HuH-7 (cell line): Measurements from ENCODE around the gene PLA1A.
"Not testable (repeated sequence)": the region's sequence is repeated elsewhere in the genome, so short reads cannot be mapped to it uniquely, and the experiment has no call there.

ENCODE experiments used
- DNase-seq: peaks from one replicate; pipeline ENCODE4 v3.0.0; 2011; ENCODE audit warnings: low spot score

Gene PLA1A, protein sequence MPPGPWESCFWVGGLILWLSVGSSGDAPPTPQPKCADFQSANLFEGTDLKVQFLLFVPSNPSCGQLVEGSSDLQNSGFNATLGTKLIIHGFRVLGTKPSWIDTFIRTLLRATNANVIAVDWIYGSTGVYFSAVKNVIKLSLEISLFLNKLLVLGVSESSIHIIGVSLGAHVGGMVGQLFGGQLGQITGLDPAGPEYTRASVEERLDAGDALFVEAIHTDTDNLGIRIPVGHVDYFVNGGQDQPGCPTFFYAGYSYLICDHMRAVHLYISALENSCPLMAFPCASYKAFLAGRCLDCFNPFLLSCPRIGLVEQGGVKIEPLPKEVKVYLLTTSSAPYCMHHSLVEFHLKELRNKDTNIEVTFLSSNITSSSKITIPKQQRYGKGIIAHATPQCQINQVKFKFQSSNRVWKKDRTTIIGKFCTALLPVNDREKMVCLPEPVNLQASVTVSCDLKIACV

DNA sequence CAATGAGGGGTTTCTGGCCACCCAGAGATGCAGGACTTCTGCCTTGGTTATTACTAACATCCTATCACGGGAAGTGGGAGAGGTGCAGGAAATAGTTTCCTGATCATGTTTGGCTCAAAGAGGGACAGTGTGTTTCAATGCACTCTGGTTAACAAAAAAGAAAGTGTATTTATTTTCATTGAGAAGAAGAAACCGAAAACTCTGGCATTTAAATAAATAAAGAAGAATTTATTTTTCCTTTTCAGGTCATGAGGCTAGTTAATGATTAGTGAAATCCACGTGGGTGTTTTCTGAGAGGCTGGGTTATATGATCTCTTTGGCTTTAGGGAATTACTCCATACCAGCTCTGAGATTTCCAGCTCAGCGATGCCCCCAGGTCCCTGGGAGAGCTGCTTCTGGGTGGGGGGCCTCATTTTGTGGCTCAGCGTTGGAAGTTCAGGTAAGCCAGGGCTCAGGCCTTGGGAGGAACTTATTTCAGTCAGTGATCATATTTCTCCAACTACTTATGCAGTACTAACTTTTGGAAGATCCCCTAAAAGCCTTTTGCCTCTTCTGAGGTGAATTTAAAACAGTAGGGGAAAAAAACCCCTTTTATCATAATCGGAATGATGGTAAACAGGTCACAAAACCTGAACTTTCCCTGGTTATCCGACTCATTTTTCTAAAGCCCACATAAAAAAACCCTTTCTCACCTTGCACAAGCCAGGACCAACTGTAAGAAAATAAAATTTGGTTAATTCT lies at the start of gene PLA1A:
PLA1A (plus strand) TSS at position 338 of the 741 bp plus-strand sequence; CDS start at position 367, 29 bp downstream.
- peak; percentile 76 for DNase-seq

DNA sequence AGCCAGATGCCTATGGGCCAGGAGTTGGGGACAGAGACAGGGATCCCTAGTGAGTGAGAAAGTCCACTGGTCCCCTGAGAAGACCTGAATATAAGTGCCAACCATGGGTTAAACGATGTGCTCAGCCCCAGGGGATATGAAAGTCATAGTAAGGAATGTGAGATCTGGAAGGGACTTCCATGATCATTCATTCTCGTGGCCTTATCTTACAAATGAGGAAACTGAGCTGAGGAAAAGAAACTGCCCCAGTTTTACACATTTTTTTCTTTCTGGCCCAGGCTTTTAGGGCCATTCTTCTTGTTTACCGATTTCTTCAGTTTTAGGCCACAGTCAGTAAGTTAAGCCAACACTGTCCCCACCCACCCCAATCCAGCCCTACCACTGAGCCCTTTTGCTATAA lies 49.3 kb upstream of the PLA1A start:
- no peak for DNase-seq

DNA sequence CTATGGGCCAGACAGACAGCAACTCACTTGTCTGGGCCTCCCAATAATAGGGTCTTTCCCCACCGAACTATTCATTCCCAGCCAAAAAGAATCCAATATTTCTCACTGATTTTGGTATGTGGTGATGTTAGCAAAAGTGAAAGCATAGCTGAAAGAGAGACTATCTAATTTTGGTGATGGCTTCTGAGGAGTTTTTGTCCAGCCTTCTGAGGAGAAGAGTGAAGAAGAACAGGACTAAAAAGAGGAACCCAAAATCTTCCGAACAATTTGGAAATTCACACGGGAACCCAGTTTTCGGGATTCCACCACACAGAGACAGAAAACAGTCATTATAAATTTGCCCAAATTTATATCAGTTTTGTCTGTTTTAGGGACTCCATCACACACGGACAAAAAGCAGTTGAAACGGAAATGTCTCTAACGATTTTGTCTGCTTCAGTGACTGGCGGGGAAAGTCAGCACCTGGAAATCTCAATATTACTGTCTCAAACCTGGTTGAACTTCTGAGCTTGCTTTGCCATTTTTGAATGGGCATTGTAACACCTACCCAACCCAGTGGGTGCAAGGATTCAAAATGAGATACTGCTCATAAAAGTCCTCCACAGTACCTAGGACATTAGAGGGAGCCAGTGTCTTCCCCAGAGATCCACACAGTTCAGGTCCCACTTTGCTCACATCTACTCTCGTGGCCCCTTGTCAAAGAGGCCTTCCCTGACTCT lies 47.3 kb upstream of the PLA1A start:
- no peak for DNase-seq

DNA sequence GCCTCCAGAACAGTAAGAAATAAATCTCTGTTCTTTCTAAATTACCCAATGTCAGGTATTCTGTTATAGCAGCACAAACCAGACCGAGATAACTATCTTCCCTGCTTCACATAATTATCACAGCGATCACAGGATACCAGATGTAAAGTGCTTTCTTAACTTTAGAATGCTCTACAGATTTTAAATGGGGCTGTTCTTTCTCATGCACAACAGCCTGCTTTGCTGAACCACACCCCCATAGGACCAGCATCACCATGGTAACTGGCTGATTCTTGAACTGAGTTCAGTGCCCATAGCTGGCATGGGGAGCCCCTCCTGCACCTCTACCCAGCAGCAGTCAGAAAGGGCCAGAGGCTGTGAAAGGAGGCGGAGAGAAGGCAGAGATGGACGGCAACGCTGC lies 46.1 kb upstream of the PLA1A start:
- no peak for DNase-seq

DNA sequence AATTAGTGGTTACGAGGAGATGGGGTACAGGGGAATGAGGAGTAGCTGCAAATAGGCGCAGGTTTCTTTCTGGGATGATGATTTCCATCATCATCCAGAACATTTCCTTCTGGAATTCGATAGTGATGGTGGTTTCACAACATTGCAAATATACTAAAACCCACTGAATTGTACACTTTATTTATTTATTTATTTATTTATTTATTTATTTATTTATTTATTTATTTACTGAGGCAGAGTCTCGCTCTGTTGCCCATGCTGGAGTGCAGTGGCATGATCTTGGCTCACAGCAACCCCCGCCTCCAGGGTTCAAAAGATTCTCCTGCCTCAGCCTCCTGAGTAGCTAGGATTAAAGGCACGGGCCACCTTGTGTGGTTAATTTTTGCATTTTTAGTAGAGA lies 44.8 kb upstream of the PLA1A start:
- DNase-seq, result not testable (repeated sequence)

DNA sequence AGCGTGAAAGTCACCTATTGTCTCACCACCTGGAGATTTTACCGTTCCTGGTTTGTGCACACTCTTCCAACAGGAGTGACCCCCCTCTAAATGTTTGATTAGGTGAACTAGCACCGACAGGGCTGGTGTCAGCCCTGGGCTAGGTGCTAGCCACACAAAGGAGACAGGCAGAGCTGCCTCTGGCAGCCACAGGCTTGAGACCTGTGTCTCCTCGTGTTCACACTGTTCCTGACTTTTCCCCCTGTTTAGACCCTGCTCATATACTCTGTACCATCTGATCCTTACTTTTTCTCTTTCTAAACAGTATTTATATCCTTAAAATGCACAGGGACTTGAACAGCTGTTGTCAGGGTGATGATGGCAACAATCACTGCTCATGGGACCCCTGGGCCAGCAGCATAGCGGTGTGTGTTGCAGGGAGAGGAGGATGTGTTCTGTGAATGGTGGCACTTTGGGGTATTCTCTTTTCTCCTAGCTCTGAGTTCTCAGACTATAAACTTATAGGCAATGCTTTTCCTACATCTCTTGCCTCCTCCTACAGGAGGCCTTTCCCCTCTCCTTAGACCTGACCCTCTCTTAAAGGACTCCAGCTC lies 43.8 kb upstream of the PLA1A start:
- no peak for DNase-seq

DNA sequence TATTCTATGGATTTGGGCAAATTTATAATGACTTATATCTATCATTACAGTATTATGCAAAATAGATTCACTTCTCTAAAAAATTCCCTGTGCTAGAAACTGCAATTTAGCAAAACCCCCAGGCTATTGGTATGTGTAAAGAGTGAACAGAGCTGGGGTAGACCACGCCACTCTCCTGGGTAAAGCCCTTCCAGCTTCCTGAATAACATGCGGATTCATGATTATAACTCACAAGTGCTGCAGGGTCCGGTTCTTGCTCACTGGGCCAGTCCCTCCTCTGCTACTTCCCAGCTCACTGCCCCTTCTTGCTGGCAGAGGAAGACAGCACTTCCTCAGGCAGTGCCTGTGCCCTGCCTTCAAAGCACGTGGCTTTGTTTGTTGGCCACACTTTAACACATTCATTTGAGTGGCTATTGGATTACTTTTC lies 42.4 kb upstream of the PLA1A start:
- no peak for DNase-seq

DNA sequence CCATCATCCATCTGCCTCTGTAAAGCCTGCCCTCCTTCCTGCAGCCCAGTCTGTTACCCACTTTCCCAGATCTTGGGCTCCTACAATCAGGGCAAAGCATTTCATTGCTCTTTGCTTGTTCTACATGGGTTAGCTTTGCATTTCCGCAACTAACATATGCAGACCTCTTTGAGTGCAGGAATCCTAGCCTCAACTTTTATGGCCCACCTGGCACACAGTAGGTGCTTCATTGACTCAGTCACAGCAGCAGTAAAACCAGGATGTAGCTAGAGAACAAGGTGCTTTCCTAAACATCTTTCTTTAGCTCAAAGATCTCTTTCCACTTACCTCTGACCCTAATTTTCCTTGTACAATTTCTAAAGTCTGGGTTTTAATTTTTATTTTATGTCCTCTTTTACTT lies 41.8 kb upstream of the PLA1A start:
- no peak for DNase-seq

DNA sequence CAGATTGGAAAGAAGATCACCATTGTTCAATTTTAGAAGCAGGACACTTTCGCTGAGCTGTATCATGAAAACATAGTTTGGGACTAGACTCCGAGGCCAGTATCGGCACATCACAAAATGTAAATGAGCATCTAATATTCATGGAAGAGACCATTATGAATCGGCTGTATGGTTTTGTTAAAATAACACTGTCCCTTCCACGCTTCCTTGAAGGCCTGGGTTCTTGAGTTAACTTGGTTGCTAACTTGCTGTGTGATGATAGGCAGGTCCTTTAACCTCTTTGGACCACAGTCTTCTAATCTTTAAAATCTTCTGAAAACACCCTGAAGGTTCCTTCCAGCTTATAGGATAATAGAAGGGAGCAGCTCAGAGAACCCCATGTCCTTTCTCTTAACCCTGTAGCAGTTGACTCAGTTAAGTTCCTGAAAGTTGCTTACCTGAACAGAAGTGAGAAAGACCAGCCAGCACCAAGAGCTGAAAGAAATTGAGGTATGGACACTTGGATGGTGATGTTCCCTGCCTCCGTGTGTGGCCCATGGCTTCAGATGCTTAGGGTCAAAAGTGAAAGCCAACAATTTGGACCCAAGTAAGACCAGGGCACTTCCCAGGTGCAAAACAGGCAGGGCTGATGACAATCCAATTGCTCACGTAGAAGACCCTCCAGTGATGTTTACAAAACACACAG lies 40.4 kb upstream of the PLA1A start:
- no peak for DNase-seq

DNA sequence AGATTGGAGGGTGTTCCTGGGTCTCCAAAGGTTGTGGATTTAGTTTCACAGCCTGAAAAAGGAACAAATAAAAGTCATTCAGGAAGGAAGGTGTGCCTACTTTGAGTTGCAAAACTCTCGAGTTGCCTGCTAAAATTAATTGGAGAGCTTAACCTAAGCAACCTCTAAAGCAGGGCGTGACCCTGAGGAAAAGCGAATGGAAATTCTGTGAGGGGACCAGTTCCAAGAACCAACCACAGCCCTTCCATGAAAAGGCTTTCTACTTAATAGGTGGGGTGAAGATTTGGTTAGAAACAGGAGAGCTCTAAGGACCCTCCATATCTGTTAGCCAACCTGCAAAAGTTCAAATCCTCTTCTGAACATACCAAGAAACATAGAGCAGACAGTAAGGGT lies 39.8 kb upstream of the PLA1A start:
- DNase-seq, result no peak

DNA sequence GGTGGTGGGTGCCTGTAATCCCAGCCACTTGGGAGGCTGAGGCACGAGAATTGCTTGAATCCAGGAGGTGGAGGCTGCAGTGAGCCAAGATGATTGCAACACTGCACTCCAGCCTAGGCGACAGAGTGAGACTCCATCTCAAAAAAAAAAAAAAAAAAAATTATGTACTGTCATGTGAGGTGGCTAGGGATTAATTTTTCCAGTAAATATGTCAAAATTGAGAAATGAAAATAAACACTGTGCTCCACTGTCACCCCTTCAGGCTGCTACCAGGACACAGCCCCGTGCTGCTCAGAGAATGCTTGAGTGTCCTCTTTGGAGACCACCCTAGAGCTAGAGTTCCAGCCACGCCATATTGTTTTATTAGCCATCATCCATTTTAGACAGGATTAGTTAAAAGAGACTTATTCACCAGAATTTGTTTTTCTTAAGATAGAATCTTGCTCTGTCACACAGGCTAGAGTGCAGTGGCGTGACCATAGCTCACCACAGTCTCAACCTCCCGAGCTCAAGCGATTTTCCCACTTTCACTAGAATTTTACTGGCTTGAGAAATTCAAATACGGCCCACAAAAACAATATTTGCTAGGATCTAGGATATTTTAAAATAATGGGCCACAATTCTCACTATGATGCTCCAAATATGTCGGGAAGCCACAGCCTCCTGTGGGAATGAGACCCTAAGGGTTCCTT lies 38.9 kb upstream of the PLA1A start:
- no peak for DNase-seq

DNA sequence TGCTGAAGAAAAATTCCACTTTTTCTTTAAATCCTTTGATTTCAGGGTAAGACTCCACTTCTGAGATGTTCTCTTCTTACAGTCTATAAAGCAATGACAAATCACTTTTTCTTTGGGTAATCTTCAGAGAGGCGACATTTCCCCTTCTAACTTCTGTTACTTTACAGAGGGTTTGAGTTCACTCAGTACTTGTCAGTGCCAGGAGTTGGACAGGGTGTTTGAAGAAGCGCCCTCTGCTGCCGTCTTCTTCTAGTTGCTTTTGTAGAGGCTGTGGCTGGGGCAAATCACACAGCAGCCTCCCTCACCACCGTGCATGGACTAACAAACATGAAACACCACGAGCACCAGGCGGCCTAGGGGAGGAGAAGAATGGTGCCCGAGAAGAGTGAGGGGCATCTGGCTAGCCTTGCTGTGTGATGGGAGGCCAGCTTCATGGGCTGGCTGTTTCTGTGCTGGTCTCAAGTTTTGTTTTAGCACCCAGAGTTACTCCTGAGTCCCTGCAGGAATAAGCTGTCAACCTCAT lies 38.2 kb upstream of the PLA1A start, which contains the start of gene CD80:
CD80 (minus strand) TSS at position 174 of the 523 bp plus-strand sequence. CDS start 1,886 bp downstream, outside the sequence.
- DNase-seq, result peak; percentile 71

DNA sequence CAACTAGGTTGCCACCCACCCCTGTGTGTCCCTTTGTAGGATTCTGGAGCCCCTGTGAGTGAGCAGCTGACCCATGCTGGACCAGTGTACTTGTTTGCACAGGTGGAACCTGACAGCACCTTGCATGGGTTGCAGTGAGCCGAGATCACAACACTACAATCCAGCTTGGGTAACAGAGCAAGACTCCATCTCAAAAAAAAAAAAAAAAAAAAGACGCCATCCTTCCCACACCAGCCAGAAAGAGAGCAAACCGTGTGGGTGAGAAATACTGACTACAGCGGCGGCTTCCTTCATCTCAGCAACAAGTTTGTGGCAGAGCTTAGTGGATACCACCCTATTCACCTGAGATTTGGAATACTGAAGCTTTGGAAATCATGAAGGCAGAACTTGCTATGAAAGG lies 37.5 kb upstream of the PLA1A start:
- no peak for DNase-seq

DNA sequence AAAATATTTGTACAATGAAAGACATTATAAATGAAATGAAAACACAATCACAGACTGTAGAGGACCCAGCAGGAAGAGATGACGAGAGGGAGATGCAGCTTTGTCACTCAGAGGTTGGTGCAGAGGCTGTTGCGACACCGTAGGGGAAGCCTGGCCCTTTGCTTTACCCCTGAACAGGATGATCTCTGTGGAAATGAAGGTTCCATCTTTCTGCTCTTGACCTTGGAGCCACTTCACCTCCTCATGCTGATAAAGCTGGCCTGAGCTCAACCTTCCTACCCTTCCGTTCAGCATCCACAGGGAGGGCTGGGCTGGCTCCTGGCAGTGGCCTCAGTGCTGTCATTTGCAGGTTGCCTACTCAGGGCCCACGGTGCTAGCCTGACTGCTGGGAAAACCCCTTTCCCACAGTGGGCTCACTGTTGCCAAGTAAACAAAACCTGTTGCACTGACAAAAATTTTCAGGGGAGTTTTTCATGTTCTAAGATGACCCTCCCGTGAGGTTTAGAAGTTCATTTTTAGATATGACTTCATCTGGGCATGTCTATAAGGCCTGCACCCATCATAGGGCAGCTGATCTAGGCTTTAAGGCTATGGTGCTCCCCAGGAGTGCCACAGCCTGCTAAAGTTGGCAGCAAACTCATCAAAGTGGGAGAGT lies 35.3 kb upstream of the PLA1A start:
- DNase-seq, result peak; percentile 22

DNA sequence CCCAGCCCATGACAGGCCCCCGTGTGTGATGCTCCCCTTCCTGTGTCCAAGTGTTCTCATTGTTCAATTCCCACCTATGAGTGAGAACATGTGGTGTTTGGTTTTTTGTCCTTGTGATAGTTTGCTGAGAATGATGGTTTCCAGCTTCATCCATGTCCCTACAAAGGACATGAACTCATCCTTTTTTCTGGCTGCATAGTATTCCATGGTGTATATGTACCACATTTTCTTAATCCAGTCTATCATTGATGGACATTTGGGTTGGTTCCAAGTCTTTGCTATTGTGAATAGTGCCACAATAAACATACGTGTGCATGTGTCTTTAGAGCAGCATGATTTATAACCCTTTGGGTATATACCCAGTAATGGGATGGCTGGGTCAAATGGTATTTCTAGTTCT lies 34.4 kb upstream of the PLA1A start:
- not testable (repeated sequence) for DNase-seq

DNA sequence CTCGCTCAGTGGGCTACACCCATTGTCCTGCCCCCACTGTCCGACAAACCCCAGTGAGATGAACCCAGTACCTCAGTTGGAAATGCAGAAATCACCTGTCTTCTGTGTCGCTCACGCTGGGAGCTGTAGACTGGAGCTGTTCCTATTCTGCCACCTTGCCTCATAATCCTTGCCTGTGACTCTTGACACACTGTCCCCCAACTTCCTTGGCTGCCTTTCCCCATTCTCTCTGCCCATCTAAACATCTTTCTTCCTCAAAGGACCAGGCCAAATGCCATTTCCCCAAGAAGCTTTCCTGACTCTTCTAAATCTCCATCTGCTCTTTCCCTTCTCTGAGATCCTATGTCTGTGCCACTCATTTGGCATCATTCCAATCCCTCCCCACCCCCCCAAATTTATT lies 28.5 kb upstream of the PLA1A start:
- DNase-seq, result no peak

DNA sequence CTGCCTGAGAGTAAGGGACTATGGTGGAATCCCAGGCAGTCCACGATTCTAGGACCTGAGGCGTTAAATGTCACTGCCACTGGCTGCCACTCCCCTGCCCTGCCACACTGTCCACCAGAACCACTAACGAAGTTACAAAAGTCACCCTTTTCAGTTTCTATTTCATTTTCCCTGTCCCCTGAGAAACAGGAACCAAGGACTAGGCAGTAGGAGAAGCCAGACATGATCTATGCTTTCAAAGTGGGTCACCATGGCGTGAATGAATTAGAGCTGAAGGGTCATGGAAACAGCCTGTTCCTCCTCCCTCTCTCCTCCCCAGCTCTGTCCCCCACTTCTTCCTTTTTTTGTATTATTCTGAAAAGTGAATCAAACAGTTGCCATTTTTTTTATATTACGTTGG lies 27.5 kb upstream of the PLA1A start:
- DNase-seq, result no peak

DNA sequence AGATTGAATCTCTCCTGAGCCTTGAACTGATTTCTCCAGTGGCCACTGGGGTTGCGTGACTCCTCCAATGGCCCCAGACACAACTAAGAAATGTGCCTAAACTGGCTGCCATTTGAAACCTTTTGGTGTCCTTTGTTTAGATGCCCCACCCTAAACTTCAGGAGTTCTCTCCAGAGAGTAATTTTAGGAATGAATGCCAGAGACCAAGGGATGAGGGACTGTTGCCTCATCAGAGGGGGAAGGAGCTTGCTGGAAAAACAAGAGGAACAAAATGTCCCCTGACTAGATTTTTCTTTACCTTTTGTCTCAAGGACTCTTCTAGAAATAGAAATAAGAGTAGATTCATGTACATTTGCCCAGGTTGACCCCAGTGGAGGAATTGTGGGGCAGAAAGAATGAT lies 26.5 kb upstream of the PLA1A start:
- no peak for DNase-seq

DNA sequence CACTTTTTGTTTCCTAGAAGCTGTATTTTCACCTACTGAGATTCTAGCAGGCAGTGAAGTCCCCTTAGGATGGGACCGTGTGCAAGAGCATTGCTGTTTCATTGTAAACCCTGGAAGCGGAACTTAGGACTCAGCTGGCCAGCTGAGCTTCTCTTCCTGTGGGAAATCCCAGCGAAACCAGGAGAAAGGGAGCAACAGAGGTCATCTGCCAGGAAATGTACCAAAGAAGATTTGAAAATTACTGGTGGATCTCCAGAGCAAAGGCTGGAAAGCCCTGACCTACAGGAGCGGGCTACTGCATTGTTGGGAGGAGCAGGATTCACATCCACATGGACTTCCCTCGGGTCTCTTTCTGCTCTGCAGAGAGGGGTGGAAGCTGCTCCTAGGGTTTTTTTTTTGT lies 26.0 kb upstream of the PLA1A start:
- DNase-seq, result no peak

DNA sequence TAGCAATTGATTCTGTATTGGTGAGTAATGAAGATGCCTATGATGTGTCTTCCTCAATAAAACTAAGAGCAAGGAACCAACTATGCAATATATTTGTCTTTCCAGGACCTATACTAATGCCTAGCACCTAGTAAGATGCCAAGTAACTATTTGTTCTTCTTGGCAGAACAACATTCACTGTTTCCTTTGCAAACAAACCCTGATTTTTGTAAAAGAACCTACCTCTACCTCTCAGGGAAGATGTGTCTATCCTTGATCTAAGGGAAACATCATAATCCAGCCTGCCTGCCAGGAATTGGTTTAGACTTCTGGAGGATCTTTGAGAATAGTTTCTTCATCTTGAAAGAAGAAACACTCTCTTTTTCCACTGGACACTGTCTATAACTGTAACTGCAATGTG lies 22.2 kb upstream of the PLA1A start:
- no peak for DNase-seq
